Nephron (organoid): ENCODE results near the gene ASXL1.
"Not testable (repeated sequence)": the region's sequence is repeated elsewhere in the genome, so short reads cannot be mapped to it uniquely, and the experiment has no call there.

Experiments
- H3K27ac Mint-ChIP-seq, 3 experiments: 2 replicates each; pipeline ENCODE4 v1.8.0; 2020; ENCODE audit warnings: mixed read lengths in 3 of 3, mild to moderate bottlenecking in 2 of 3, moderate library complexity in 1 of 3
- H3K27me3 Mint-ChIP-seq: 2 replicates; pipeline ENCODE4 v1.8.0; 2021; ENCODE audit warnings: low read depth, mild to moderate bottlenecking, moderate library complexity, mixed read lengths
- H3K36me3 Mint-ChIP-seq: 2 replicates; pipeline ENCODE4 v1.8.0; 2020; ENCODE audit warnings: low read depth, mixed read lengths
- H3K4me1 Mint-ChIP-seq: 2 replicates; pipeline ENCODE4 v1.8.0; 2020; ENCODE audit warnings: mixed read lengths
- H3K4me3 Mint-ChIP-seq, 3 experiments: 2 replicates each; pipeline ENCODE4 v1.8.0; 2020; ENCODE audit warnings: mild to moderate bottlenecking in 3 of 3, mixed read lengths in 3 of 3, moderate library complexity in 2 of 3
- H3K9me3 Mint-ChIP-seq: 2 replicates; pipeline ENCODE4 v1.8.0; 2020; ENCODE audit warnings: mixed read lengths
- CTCF ChIP-seq, 3 experiments: fragments of 200-600 bp; sonication (generic); IDR thresholded peaks; one replicate each; pipeline ENCODE4 v1.5.0; 2021; ENCODE audit warnings: antibody characterized with exemption in 3 of 3; ENCODE audit not compliant: unreplicated experiment in 3 of 3

The ASXL1 gene

GRCh38 chr20:32352121-32352720, 5.9 kb upstream of the ASXL1 start:
- no peak for TF ChIP-seq CTCF (IDR thresholded peaks at IDR 0.05; ENCODE audit: unreplicated experiment in 3 of 3)
- Mint-ChIP-seq H3K36me3 (peaks cover 3% of the 10 kb centered on the region), H3K27ac (no peak overlapping the region), H3K27me3 (peaks cover 4% of the 10 kb centered on the region), H3K4me1 (peaks cover 12% of the 10 kb centered on the region), H3K4me3 (no peak overlapping the region), H3K9me3 (no peaks in the 10 kb centered on the region)

GRCh38 chr20:32353848-32354496, 4.2 kb upstream of the ASXL1 start:
- peaks cover 17% of the 10 kb centered on the region for H3K4me1 Mint-ChIP-seq
- peaks cover 4% of the 10 kb centered on the region for H3K27me3 Mint-ChIP-seq
- H3K36me3 Mint-ChIP-seq = peaks cover 3% of the 10 kb centered on the region
- TF ChIP-seq CTCF (IDR thresholded peaks at IDR 0.05; ENCODE audit: unreplicated experiment in 3 of 3) = no peak
- peak overlapping the region in 1 of 3 experiments; percentile 53 for H3K4me3 Mint-ChIP-seq
- H3K9me3 Mint-ChIP-seq = no peaks in the 10 kb centered on the region
- H3K27ac Mint-ChIP-seq = peak overlapping the region in 1 of 3 experiments; percentile 70

GRCh38 chr20:32354592-32355416, 3.3 kb upstream of the ASXL1 start:
- no peaks in the 10 kb centered on the region for H3K9me3 Mint-ChIP-seq
- H3K27me3 Mint-ChIP-seq = no peaks in the 10 kb centered on the region
- peaks cover 24% of the 10 kb centered on the region for H3K4me1 Mint-ChIP-seq
- peak overlapping the region in 1 of 3 experiments; percentile 53 for H3K4me3 Mint-ChIP-seq
- H3K27ac Mint-ChIP-seq = peak overlapping the region in 1 of 3 experiments; percentile 70
- peaks cover 3% of the 10 kb centered on the region for H3K36me3 Mint-ChIP-seq
- no peak for TF ChIP-seq CTCF (IDR thresholded peaks at IDR 0.05; ENCODE audit: unreplicated experiment in 3 of 3)

- H3K9me3 Mint-ChIP-seq = no peaks in the 10 kb centered on the region
- TF ChIP-seq CTCF (IDR thresholded peaks at IDR 0.05; ENCODE audit: unreplicated experiment in 3 of 3) = no peak
- no peaks in the 10 kb centered on the region for H3K27me3 Mint-ChIP-seq
- peaks cover 3% of the 10 kb centered on the region for H3K36me3 Mint-ChIP-seq
- peaks cover 30% of the 10 kb centered on the region for H3K4me1 Mint-ChIP-seq
- no peak overlapping the region for H3K27ac Mint-ChIP-seq
- no peak overlapping the region for H3K4me3 Mint-ChIP-seq
These were observed 2.7 kb upstream of the ASXL1 start for GRCh38 chr20:32355417-32355841.

GRCh38 chr20:32355907-32356621, 2.1 kb upstream of the ASXL1 start:
- Mint-ChIP-seq H3K4me3 (peak overlapping the region in 2 of 3 experiments; percentile 27 to 52), H3K27ac (peak overlapping the region in 1 of 3 experiments; percentile 100), H3K4me1 (peaks cover 33% of the 10 kb centered on the region)
- H3K9me3 Mint-ChIP-seq, H3K36me3 Mint-ChIP-seq, H3K27me3 Mint-ChIP-seq: not testable (repeated sequence)
